Left ventricle myocardium superior (tissue), 1 donor: ENCODE data around the gene NRCAM. TPM values are rescaled to one million over a fixed set of nuclear protein-coding genes. Genes with fewer than 3 reads are reported as not detected.
"Not testable (repeated sequence)": the region's sequence is repeated elsewhere in the genome, so short reads cannot be mapped to it uniquely, and the experiment has no call there.

Experiments used
- ATAC-seq: fragments of 200-7000 bp; cut with Tn5 transposase; one replicate; pipeline ENCODE4 v1.9.1; 2020; ENCODE audit warnings: mild to moderate bottlenecking, moderate library complexity
- DNase-seq: peaks from one replicate; pipeline ENCODE4 v3.0.0-alpha.2; 2020
- intact Hi-C: fragments of 100-400 bp; cut with micrococcal nuclease; formaldehyde crosslinking; loops from one replicate; pipeline ENCODE4 v1.11.0; 2022
- long read RNA-seq: library from polyadenylated mRNA; unstranded; transcript quantifications from one replicate; pipeline ENCODE4 v2.0.0, GENCODE V29; 2021
- total RNA-seq: library from RNA; stranded (reverse); fragmentation: NEBNext Ultra II Directional; extraction: Animal tissue kit (Norgen Biotek cat#: 25700); gene quantifications from one replicate; pipeline ENCODE4 v1.2.1, GENCODE V29; 2021
- donor health status: DM: no; HTN: yes; CAD: no; lungs with severe emphysema.

Gene NRCAM
- 0.62 TPM for total RNA-seq
- long read RNA-seq: 0 reads

DNA sequence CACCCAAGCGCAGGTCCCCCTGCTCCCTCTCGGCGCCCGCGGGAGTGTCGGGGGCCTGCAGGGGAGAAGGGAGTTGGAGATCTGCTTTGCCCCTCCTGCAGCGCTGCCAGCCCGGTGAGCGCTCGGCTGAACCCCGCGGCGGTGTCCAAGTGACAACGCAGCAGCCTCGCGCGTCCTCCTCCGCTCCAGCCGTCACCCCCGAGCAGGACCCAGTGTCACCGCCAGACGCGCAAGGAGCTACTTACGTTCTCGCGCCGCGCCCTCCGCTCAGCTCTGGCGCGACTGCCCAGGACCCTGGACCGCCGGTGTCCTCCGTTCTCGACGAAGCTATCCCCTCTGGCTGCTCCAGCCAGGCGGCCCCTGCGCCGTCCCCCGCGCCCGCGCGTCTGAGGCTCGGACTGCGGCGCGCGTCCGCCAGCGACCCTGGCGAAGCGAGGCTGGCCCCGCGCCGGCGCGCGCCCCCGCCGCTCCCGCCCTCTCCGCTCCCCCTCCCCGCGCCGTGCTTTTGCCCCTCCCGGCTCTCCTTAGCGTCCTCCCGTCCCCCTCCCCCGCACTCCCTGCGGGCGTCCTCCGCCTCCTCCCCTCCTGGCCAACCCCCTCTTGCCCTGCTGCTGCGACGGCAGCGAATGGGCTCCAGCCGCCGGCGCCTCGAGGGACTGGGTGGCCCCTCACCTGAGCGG lies at the start of gene NRCAM:
TSS of gene NRCAM (minus strand) at position 439 of the 680 bp plus-strand sequence. CDS start 216,372 bp downstream, outside the sequence.
- intact Hi-C loops: no loop called here
- DNase-seq: peak; percentile 29
- peak; percentile 33 for ATAC-seq

DNA sequence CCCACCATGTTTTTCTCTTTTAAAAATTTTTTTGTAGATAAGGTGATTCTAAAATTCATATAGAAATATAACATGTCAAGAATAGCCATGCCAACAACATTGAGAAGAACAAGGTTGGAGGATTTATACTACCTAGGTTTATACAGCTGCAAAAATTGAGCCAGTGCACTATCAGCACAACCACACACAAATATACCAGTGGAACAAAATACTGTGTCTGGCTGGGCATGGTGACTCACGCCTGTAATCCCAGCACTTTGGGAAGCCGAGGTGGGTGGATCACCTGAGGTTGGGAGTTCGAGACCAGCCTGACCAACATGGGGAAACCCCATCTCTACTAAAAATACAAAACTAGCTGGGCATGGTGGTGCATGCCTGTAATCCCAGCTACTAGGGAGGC lies 48.3 kb upstream of the NRCAM start:
- DNase-seq, intact Hi-C loops, ATAC-seq: not testable (repeated sequence)

DNA sequence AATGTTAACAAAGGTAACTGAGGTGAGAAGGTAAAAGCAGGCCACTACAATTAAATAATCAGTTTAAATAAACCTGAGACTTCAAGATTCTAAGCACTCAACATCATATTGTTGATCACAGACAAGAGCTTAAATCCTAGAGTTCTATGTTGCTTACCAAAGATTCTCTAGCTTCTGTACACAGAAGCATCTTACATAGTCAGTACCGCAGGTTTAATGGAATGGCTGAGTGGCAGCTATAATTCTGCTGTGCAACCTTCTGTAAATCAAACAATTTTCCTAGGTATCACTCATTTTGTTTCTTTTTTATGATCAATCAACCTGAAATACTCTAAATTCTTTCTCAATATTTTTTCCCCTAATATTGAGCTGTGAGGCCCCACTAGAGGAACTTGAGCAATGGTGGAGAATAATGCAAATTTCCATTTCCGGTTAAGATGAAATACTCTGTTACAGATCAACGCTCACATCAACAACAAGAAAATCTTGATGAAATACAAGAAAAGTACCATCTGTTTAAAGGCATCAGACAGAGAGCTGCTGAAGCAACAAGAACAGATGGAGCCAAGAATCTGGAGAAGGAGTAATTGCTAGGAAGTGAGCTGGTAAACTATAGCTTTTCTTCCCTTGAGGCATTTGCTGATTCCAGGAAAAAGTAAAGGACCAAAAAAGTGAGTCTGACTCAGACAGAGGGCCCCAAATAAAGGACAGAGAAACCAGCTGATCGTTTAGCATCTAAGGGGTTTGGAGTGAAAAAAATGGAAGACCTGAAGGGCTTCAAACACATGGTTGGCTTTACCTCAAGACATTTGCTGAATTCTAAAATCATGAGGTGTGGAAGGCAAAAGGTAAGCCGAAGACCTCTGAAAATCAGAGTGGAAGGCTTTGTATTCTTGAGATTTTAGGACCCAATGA lies 47.1 kb upstream of the NRCAM start:
- DNase-seq (no peak), ATAC-seq (peak; percentile 55)
- intact Hi-C loops: no loop called here

DNA sequence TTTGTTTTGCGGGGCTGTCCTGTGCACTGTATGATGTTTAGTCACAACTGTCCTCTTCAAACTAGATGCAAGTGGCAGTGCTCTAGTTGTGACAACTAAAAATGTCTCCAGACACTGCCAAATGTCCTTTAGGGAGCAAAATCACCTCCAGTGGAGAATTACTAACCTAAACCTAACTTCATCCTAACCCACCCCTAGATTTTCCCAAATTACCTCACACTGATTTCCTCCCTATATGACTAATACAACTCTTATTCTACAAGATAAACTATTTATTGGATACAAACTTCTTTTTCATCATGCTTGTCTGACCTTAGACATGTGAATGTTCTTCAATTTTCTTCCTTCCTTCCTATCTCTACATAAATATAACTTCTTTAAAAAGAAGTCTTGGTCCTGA lies 43.3 kb upstream of the NRCAM start:
- intact Hi-C loops: loop anchor here (5.0 kb wide), 1 partner anchor 317 kb away; no protein-coding TSS in a partner anchor
- DNase-seq (no peak), ATAC-seq (no peak)

- DNase-seq: no peak
- intact Hi-C loops: loop anchor here (5.0 kb wide), 1 partner anchor 316 kb away; no protein-coding TSS in a partner anchor
- ATAC-seq: no peak
Measured at GRCh38 chr7:108498481-108498880, 42.2 kb upstream of the NRCAM start.

DNA sequence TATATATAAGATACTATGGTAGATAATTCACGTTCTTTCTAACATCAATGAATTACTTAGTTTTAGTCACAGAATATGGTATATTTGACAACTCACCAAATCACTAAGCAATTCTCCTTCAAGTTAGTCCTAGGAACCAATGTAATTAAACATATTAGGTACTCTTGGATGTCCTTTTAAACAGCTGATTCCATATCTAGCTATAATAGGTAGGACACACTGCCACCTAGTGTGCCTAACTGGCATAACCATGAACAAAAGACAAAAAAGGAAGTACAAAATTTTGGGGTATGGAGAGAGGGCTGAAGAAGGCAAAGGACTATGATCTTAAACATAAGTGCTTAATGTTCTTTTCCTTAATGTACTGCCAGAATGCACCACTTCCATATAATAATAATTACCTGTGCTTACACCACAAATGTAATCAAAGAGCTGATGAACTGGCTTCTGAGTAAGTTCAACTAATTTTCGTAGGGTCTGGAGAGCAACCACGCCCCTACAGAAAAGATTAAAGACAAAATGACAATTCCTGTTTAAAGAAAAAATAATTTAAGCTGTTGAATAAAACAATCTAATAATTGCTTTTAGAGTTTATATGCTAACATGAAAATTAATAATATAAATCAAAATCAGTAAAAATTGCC lies 41.0 kb upstream of the NRCAM start:
- DNase-seq (no peak), ATAC-seq (no peak)
- intact Hi-C loops: loop anchor here (5.0 kb wide), 1 partner anchor 315 kb away; no protein-coding TSS in a partner anchor

GRCh38 chr7:108492742-108493141 lies 36.5 kb upstream of the NRCAM start:
- intact Hi-C loops: no loop called here
- no peak for ATAC-seq
- DNase-seq: no peak

DNA sequence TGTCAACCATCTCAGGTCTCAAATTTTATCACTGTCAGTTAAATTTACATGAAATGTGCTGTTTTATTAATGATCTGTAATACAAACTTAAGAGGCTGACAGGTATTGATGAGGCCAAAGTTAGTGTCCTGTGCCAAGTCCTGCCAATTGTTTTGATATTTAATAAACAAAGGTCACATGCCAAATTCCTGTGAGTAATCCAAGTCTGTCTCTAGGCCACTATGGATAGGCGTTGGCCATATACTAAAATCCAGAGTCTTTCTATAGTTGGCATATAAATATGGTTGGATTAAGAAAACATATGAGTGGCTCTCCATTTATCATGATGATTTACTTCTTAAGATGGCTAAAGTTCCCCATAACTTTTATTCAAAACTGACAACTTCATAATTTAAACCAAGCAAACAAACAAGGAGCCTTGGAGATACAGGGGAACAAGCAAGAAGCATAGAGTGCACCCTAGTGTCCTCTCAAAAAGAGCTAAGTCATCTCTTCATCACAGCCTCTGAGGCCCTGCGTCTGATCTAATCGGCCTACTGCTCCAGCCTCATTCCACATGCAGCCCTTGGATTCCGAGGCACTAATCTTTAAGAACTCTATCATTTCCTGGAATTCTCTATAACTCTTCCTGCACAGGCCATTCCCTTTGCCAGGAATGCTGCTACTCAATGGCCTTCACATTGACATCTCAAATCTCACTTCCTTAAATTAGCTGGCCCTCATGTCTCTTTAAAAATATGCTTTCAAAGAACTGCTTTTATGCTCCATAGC lies 32.7 kb upstream of the NRCAM start:
- DNase-seq: no peak
- intact Hi-C loops: no loop called here
- ATAC-seq: no peak

DNA sequence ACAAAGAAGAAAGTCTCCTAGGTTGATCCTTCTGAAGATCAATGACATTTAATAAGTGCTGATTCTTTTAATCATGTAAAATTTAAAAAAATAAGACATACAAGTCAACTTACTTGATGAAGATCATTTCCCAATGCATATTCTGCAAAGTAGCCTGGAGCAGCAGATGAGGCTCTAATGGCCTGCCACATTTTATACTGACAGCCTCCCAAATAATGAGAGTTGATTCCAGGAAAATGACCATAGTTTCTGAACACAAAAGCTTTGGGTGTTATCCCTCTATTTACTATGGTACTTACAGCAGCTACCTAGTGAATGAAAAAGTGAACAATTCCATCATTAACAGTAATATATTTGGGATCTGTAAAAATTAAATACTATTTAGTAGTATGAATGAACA lies 31.4 kb upstream of the NRCAM start:
- intact Hi-C loops: no loop called here
- DNase-seq: no peak
- no peak for ATAC-seq

- intact Hi-C loops: no loop called here
- ATAC-seq (no peak), DNase-seq (no peak)
Measured at GRCh38 chr7:108486291-108486966, 30.2 kb upstream of the NRCAM start.

DNA sequence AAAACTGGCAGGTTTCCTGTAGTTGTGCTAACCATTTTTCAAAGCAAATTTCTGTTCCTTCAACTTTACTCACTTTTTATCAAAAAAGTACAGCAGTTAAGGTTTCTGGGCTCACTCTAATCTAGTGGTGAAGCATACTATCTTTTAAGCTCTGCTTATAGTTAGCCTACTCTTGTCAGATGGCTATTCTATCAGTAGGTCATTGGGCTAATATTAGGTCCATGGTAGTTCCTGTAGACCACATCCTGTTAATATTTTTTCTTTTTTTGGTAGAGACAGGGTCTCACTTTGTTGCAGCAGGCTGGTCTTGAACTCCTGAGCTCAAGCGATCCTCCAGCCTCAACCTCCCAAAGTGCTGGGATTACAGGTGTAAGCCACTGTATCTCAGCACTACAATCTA lies 27.9 kb upstream of the NRCAM start:
- DNase-seq: no peak
- intact Hi-C loops: no loop called here
- no peak for ATAC-seq

DNA sequence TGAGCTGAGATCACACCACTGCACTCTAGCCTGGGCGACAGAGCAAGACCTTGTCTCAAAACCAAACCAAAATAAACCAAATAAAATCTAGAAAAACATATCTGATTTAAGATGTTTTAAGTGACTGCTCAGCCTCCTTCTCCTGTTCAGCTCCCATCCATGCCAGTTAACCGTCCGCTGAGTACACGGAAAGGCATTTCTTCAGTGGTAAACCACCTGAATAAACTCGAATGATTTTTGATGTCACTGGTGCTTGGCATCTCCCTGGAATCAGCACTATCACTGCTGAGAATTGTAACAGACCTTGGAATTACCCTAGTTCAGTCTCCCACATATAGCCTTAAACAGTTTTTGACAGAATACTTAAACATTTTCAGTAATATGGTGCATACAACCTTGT lies 24.1 kb upstream of the NRCAM start:
- DNase-seq (no peak), ATAC-seq (no peak)
- intact Hi-C loops: no loop called here

DNA sequence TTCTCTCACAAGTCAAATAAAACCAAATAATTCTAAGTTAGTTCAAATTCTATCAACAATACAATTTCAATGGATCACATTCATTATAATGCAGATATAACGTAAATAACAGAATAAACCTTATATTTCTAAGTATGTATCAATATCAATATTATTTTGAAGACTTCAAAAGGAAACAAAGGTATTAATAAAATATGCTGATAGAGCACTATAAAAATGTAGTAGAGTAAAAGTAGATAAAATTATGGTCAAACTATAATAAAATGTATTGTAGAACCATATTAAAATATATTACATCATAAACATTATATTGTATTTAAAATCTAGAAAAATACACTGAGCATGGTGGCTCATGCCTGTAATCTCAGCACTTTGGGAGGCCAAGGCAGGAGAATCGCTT lies 23.5 kb upstream of the NRCAM start:
- DNase-seq (no peak), ATAC-seq (no peak)
- intact Hi-C loops: no loop called here

DNA sequence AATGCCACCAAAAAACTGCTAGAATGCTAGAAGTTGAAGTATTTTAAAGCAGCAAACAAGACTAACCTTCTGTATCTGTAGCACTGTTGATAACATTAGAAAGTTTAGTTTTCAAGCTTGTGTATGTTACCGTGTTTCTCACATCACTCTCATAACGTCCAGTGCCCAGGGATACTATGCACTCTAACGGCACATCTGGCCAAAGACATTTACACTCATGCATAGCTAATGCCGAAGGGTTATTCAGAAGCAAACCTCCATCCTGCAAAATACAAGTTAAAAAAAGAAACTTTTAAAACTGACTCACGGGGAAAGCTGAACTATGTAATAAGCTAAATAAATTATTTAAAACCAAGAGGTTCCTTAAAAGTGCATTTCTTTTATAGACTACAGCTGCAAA lies 22.9 kb upstream of the NRCAM start:
- intact Hi-C loops: no loop called here
- ATAC-seq: no peak
- no peak for DNase-seq

GRCh38 chr7:108468246-108468645 lies 12.0 kb upstream of the NRCAM start:
- DNase-seq: no peak
- intact Hi-C loops: no loop called here
- ATAC-seq: no peak

DNA sequence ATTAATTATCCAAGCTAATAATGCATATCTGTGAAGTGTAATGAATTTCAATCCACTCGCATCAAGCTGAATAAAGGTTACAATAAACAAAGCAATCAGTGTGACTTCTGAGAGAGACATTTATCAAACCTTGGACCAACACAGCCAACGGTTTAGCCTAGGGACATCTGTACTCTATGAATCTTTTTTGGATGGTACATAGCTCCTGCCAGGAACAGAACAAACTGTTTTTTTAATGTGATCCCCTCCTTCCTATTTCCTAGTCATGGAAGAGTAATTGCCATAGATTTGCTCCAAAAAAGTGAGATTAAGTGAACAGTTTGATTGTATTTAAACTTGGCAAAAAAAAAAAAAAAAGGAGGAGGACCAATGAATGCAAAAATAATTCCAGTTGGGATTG lies 11.2 kb upstream of the NRCAM start:
- ATAC-seq: no peak
- intact Hi-C loops: no loop called here
- no peak for DNase-seq

DNA sequence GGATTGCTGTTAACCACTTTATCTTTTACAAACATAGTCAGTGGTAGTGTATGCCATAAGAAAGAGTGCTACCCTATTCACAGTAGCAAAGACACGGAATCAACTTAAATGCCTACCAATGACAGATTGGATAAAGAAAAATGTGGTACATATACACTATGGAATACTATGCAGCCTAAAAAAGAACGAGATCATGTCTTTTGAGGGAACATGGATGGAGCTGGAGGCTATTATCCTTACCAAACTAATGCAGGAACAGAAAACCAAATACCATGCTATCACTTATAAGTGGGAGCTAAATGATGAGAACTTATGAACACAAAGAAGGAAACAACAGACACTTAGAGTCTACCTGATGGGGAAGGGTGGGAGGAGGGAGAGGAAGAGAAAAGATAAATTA lies 10.1 kb upstream of the NRCAM start:
- DNase-seq, intact Hi-C loops, ATAC-seq: not testable (repeated sequence)

GRCh38 chr7:108464743-108465142 lies 8.5 kb upstream of the NRCAM start:
- ATAC-seq (no peak), DNase-seq (no peak)
- intact Hi-C loops: no loop called here

GRCh38 chr7:108463613-108464012 lies 7.4 kb upstream of the NRCAM start:
- intact Hi-C loops: no loop called here

More at GRCh38 chr7:108463613-108464012, 7.4 kb upstream of the NRCAM start:
- DNase-seq (no peak), ATAC-seq (no peak)
